Midbrain (tissue), 1 donor: ENCODE data around the gene DGKQ.

Experiments used
- DNase-seq: peaks from one replicate; lab custom pipeline; 2025; lab: John Stamatoyannopoulos, UW

DGKQ gene

GRCh38 chr4:960636-961350 is 12.6 kb downstream of the DGKQ start:
- no peak for DNase-seq

GRCh38 chr4:960140-960635 is 13.2 kb downstream of the DGKQ start:
- DNase-seq = no peak

GRCh38 chr4:959338-960139 is 13.8 kb downstream of the DGKQ start:
- DNase-seq = no peak

GRCh38 chr4:958696-959337 is 14.6 kb downstream of the DGKQ start:
- no peak for DNase-seq

GRCh38 chr4:958314-958665 is 15.1 kb downstream of the DGKQ start:
- DNase-seq = no peak

- no peak for DNase-seq
Measured at GRCh38 chr4:957581-958313, 15.6 kb downstream of the DGKQ start.

GRCh38 chr4:957231-957580 is 16.2 kb downstream of the DGKQ start:
- DNase-seq = no peak

GRCh38 chr4:956531-957230 is 16.7 kb downstream of the DGKQ start:
- DNase-seq = no peak

GRCh38 chr4:955931-956381 is 17.4 kb downstream of the DGKQ start:
- no peak for DNase-seq

GRCh38 chr4:955161-955921 is 18.0 kb downstream of the DGKQ start:
- DNase-seq = no peak

- DNase-seq = no peak
Measured at GRCh38 chr4:954211-955020, 19.0 kb downstream of the DGKQ start.

- DNase-seq = no peak
Measured at GRCh38 chr4:953574-953915, 19.8 kb downstream of the DGKQ start.

- no peak for DNase-seq
Measured at GRCh38 chr4:952881-953573, 20.3 kb downstream of the DGKQ start.

- DNase-seq = no peak
Measured at GRCh38 chr4:951594-952468, 21.5 kb downstream of the DGKQ start.

GRCh38 chr4:951186-951585 is 22.2 kb downstream of the DGKQ start:
- DNase-seq = no peak

- DNase-seq = no peak
Measured at GRCh38 chr4:950136-951020, 23.0 kb downstream of the DGKQ start.

GRCh38 chr4:949656-950055 is 23.7 kb downstream of the DGKQ start:
- no peak for DNase-seq

- no peak for DNase-seq
Measured at GRCh38 chr4:948936-949300, 24.5 kb downstream of the DGKQ start.
